Heart left ventricle (tissue), 16 donors: ENCODE data around the gene IRF2BPL. TPM values are rescaled to one million over a fixed set of nuclear protein-coding genes. Genes with fewer than 3 reads are reported as not detected.

Experiments used
- ATAC-seq, 4 donors: fragments of 200-7000 bp; cut with Tn5 transposase; one replicate each; pipeline ENCODE4 v1.9.1; 2020 to 2022; ENCODE audit warnings: moderate library complexity in 4 of 4, mild to moderate bottlenecking in 3 of 4, moderate number of reproducible peaks in 1 of 4
- DNase-seq, 5 donors: peaks; one replicate each; pipeline ENCODE4 v3.0.0-alpha.2; 2020
- H3K27ac ChIP-seq, 12 donors: fragments of 200-600 bp; sonication (generic) in 4 of 12; one replicate each; pipeline versions ENCODE4 v1.5.0 to v1.8.0; 2016 to 2022; ENCODE audit warnings: mild to moderate bottlenecking in 2 of 12
- H3K27me3 ChIP-seq, 9 donors: fragments of 200-600 bp; sonication (generic) in 2 of 9; one replicate each; pipeline versions ENCODE4 v1.5.1 to v1.8.0; 2016 to 2022; ENCODE audit warnings: mild to moderate bottlenecking in 3 of 9
- H3K36me3 ChIP-seq, 9 donors: fragments of 200-600 bp; sonication (generic) in 2 of 9; one replicate each; pipeline versions ENCODE4 v1.5.0 to v1.8.0; 2018 to 2022; ENCODE audit warnings: mild to moderate bottlenecking in 2 of 9
- H3K4me1 ChIP-seq, 12 donors: fragments of 200-600 bp; sonication (generic) in 4 of 12; one replicate each; pipeline versions ENCODE4 v1.5.0 to v1.8.0; 2016 to 2022; ENCODE audit warnings: mild to moderate bottlenecking in 3 of 12
- H3K4me3 ChIP-seq, 12 donors: fragments of 200-600 bp; sonication (generic) in 4 of 12; one replicate each; pipeline versions ENCODE4 v1.5.0 to v1.8.0; 2017 to 2022; ENCODE audit warnings: mild to moderate bottlenecking in 9 of 12, moderate library complexity in 4 of 12
- H3K9me3 ChIP-seq, 12 donors: fragments of 200-600 bp; sonication (generic) in 4 of 12; one replicate each; pipeline versions ENCODE4 v1.5.0 to v1.8.0; 2016 to 2022; ENCODE audit warnings: mild to moderate bottlenecking in 1 of 12
- POLR2A ChIP-seq, 2 donors: fragments of 450-650 bp; IDR thresholded peaks; one replicate each; pipeline ENCODE4 v1.6.1; 2017; ENCODE audit warnings: antibody characterized with exemption in 2 of 2, mild to moderate bottlenecking in 2 of 2, moderate library complexity in 2 of 2
- WGBS, 4 donors: extraction: QIAGEN DNeasy Blood & Tissue Kit in 2 of 4; methylation state at CpG; one replicate each; pipeline versions ENCODE4 v1.1.5 to v1.1.7; 2013 to 2018; 5-methylcytosine and 5-hydroxymethylcytosine counted together
- intact Hi-C, 10 donors: fragments of 100-400 bp; cut with DNase I; formaldehyde crosslinking; loops; one replicate each; pipeline versions ENCODE4 v1.11.1 to v1.14.2; 2022
- polyA plus RNA-seq, 2 donors: library from polyadenylated mRNA; stranded (reverse); fragments of 200-250 nt; gene quantifications; one replicate each; pipeline ENCODE4 v1.2.3, GENCODE V29; 2013
- total RNA-seq, 9 donors: library from RNA; depleted of rRNA in 2 of 9; stranded (reverse); fragments of >200 nt in 2 of 9; fragmentation: NEBNext Ultra II Directional in 3 of 9; extraction: Animal tissue kit (Norgen Biotek cat#: 25700) in 3 of 9; gene quantifications; one replicate each; pipeline versions ENCODE4 v1.1.0 to v1.2.4, GENCODE V29; 2016 to 2023
- TF ChIP-seq, protein P1 (sequence below), 12 donors: fragments of 200-600 bp; sonication (generic) in 4 of 12; IDR thresholded peaks; one replicate each; pipeline versions ENCODE4 v1.5.0 to v1.8.0; 2018 to 2022; ENCODE audit warnings: antibody characterized with exemption in 12 of 12, mild to moderate bottlenecking in 5 of 12
- donor health status: ischemic (EF 13 %, LVEDD 7.1; RV severe dilation, severe dysfunction).
- donor health status: healthy with polysubstance abuse.
- donor health status: DM: no; HTN: yes; CAD: no.
- donor health status: DM: no; HTN: no; CAD: no.
- donor health status: ischemic (EF 25% LVEDD 6.9; RV normal size, moderate dysfunction).
- donor health status: ischemic (EF 25% LVEDD 5.7; RV mildly dilated, moderate dysfunction).
- donor health status: healthy.
- donor health status: DM: yes; HTN: yes; CAD: no.
- donor health status: ischemic (EF 35%, LVEDD 5.7; RV mildly dilated, moderate dysfunction).
- donor health status: nonischemic (EF 11% LVEDD 7.7; RV severe dilation, severe dysfunction).
- donor health status: DM: yes; HTN: yes; CAD: no.
- donor health status: PGD.
- donor health status: ischemic (EF 29% LVEDD 5.4; RV normal size, mild dysfunction).
- donor health status: nonischemic (EF 23%, LVEDD 6.1; RV moderate dilation, normal function).

IRF2BPL gene
- total and polyA plus RNA-seq, 11 donors = 7.5 to 59.2 (median 36.2) TPM

GRCh38 chr14:77033622-77034589 lies 5.4 kb upstream of the IRF2BPL start:
- Histone ChIP-seq H3K36me3 (no peaks in the 10 kb centered on the region), H3K4me3 (peak overlapping the region; percentile 9 to 71 (median 60)), H3K27me3 (no peaks in the 10 kb centered on the region), H3K9me3 (no peaks in the 10 kb centered on the region), H3K27ac (peak overlapping the region; percentile 96 to 100 (median 100)), H3K4me1 (peaks cover 24 to 100% (median 72%) of the 10 kb centered on the region in 12 donors)
- intact Hi-C loops = loop anchor here in 1 of 10 donors (2.0 kb wide), 1 partner anchor 115 kb away; no protein-coding TSS in a partner anchor
- ATAC-seq (peak; percentile 22 to 75 (median 71)), DNase-seq (peak; percentile 89 to 93 (median 91))
- TF ChIP-seq, protein P1, sequence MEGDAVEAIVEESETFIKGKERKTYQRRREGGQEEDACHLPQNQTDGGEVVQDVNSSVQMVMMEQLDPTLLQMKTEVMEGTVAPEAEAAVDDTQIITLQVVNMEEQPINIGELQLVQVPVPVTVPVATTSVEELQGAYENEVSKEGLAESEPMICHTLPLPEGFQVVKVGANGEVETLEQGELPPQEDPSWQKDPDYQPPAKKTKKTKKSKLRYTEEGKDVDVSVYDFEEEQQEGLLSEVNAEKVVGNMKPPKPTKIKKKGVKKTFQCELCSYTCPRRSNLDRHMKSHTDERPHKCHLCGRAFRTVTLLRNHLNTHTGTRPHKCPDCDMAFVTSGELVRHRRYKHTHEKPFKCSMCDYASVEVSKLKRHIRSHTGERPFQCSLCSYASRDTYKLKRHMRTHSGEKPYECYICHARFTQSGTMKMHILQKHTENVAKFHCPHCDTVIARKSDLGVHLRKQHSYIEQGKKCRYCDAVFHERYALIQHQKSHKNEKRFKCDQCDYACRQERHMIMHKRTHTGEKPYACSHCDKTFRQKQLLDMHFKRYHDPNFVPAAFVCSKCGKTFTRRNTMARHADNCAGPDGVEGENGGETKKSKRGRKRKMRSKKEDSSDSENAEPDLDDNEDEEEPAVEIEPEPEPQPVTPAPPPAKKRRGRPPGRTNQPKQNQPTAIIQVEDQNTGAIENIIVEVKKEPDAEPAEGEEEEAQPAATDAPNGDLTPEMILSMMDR (IDR thresholded peaks at IDR 0.05) = peak in 2 of 12 donors; percentile 5 to 12
- TF ChIP-seq POLR2A (IDR thresholded peaks at IDR 0.05) = peak in 1 of 2 donors; percentile 52
- 3 to 6% (median 4%) methylated on average over 29 to 37 of the region's 37 CpGs for WGBS, 4 donors

DNA sequence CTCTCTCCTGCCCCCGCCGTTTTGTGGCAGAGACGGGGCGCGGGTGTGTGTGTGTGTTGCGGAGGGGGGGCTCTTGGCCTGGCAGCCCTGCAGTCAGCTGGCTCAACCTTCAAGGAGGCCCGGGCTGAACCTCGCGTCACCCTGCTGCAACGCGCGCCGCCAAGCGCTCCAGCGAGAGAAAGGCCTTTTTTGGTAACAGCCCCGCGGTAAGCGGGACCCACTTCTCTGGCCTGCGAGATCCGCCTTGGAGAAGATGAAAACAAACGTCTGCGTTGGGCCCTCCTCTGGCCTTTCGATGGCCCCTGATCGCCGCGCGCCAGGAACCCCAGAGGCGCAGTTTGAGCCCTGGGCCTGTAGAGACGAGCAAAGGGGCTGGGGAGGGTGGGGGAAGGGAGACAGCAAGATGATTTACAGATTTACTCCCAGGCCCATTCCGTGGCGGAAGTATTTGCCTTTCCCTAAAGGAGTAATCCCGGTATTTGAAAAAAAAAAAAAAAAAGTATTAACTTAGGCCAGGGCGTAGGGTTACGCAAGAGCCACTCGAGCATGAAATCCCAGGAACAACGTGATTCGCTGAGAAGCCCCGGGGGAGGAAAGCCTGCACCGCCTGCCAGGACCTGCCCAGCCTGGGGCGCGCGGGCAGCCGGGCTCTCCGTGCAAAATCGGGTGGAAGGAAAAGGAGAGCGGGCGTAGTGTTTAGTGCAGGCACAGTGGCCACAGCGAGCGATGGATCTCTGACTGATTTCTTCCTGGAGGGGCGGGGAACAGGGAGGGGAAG lies 4.5 kb upstream of the IRF2BPL start:
- Histone ChIP-seq H3K36me3 (no peaks in the 10 kb centered on the region), H3K9me3 (no peaks in the 10 kb centered on the region), H3K27me3 (no peaks in the 10 kb centered on the region), H3K4me1 (peaks cover 22 to 92% (median 65%) of the 10 kb centered on the region in 12 donors), H3K4me3 (peak overlapping the region; percentile 9 to 71 (median 60)), H3K27ac (peak overlapping the region; percentile 96 to 100 (median 100))
- 0 to 5% (median 1%) methylated on average over 43 to 50 of the region's 50 CpGs for WGBS, 4 donors
- DNase-seq (peak; percentile 92 to 97 (median 94)), ATAC-seq (peak; percentile 71 to 78 (median 74))
- TF ChIP-seq POLR2A (IDR thresholded peaks at IDR 0.05) = peak in 1 of 2 donors; percentile 51
- TF ChIP-seq, protein P1 (IDR thresholded peaks at IDR 0.05) = peak in 1 of 12 donors; percentile 41
- intact Hi-C loops = loop anchor here in 1 of 10 donors (2.0 kb wide), 1 partner anchor 114 kb away; no protein-coding TSS in a partner anchor

GRCh38 chr14:77032491-77032843 lies 4.0 kb upstream of the IRF2BPL start:
- no peaks in the 10 kb centered on the region for H3K36me3 ChIP-seq
- DNase-seq (no peak), ATAC-seq (no peak)
- no peaks in the 10 kb centered on the region for H3K27me3 ChIP-seq
- peaks cover 16 to 87% (median 59%) of the 10 kb centered on the region in 12 donors for H3K4me1 ChIP-seq
- H3K4me3 ChIP-seq = peak overlapping the region in 11 of 12 donors; percentile 27 to 71 (median 61)
- no peak for TF ChIP-seq POLR2A (IDR thresholded peaks at IDR 0.05)
- TF ChIP-seq, protein P1 (IDR thresholded peaks at IDR 0.05) = no peak
- WGBS, 4 donors = 13 to 33% (median 23%) methylated on average over 7 to 12 of the region's 12 CpGs
- intact Hi-C loops = loop anchor here in 1 of 10 donors (2.0 kb wide), 1 partner anchor 114 kb away; no protein-coding TSS in a partner anchor
- H3K27ac ChIP-seq = peak overlapping the region; percentile 96 to 100 (median 100)
- no peaks in the 10 kb centered on the region for H3K9me3 ChIP-seq
